Ectodermal cell (in vitro differentiated cells): ENCODE data around the gene UNKL.

Experiments
- H3K27ac ChIP-seq: 2 replicates; pipeline ENCODE4 v1.7.0; 2013; ENCODE audit warnings: mild to moderate bottlenecking, low read depth, low read length; ENCODE audit not compliant: insufficient read depth, poor library complexity, severe bottlenecking
- H3K27me3 ChIP-seq: 2 replicates; pipeline ENCODE4 v1.7.0; 2013; ENCODE audit warnings: mild to moderate bottlenecking, low read length; ENCODE audit not compliant: insufficient read depth, control insufficient read depth, poor library complexity, severe bottlenecking
- H3K36me3 ChIP-seq: one replicate; pipeline ENCODE4 v1.7.0; 2013; ENCODE audit warnings: low read length; ENCODE audit not compliant: control insufficient read depth, insufficient read depth
- H3K4me1 ChIP-seq: one replicate; pipeline ENCODE4 v1.7.0; 2013; ENCODE audit warnings: low read length; ENCODE audit not compliant: control insufficient read depth, insufficient read depth
- H3K4me3 ChIP-seq: 2 replicates; pipeline ENCODE4 v1.7.0; 2013; ENCODE audit warnings: low read depth, low read length, control low read depth; ENCODE audit not compliant: insufficient read depth
- H3K9me3 ChIP-seq: 2 replicates; pipeline ENCODE4 v1.7.0; 2013; ENCODE audit warnings: mild to moderate bottlenecking, low read length, moderate library complexity; ENCODE audit not compliant: control insufficient read depth
- WGBS, 2 experiments: methylation state at CpG; one replicate each; pipeline ENCODE4 v1.1.7; 2013; ENCODE audit warnings: missing lambda C conversion rate in 2 of 2; 5-methylcytosine and 5-hydroxymethylcytosine counted together

The UNKL gene

GRCh38 chr16:1366712-1367299 is 47.7 kb downstream of the UNKL start:
- H3K36me3 ChIP-seq, result peaks cover 13% of the 10 kb centered on the region
- H3K27me3 ChIP-seq, result no peaks in the 10 kb centered on the region
- no peak overlapping the region for H3K27ac ChIP-seq
- no peaks in the 10 kb centered on the region for H3K9me3 ChIP-seq
- WGBS, 2 experiments, result 93% methylated on average over 24 of the region's 24 CpGs
- no peaks in the 10 kb centered on the region for H3K4me1 ChIP-seq
- H3K4me3 ChIP-seq, result no peak overlapping the region

DNA sequence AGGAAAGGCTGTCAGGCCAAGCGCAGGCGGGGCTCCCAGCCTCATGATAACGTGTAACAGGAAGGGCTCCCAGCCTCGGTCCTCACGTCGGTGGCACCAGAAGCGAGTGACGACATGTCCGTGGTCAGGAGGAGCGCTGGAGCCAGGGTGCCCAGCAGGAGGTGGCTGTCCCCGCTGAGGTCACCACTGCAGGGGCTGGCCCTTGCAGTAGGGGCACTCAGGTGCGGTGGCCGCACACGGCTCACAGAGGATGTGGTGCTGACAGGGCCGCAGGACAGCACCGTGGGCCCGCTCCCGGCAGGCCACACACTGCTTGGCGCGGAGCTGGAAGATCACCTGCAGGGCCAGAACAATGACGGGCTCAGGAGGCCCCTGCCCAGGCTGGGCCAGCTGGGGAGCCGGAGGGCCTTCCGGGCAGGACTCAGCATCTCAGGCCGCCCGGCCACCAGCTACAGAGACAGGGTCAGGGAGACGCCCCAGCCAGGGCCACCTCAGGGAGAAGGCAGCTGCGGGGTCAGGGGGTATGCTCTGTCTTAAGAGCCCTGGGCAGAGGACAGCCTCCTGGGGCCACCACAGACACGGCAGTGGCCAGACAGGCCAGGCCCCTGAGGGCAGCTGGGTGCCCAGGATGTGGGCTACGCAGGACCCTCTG is 48.3 kb downstream of the UNKL start:
- no peak overlapping the region for H3K4me3 ChIP-seq
- peaks cover 13% of the 10 kb centered on the region for H3K36me3 ChIP-seq
- H3K27ac ChIP-seq, result no peak overlapping the region
- no peaks in the 10 kb centered on the region for H3K27me3 ChIP-seq
- WGBS, 2 experiments, result 91 to 92% methylated on average over 29 of the region's 29 CpGs
- H3K4me1 ChIP-seq, result no peaks in the 10 kb centered on the region
- H3K9me3 ChIP-seq, result no peaks in the 10 kb centered on the region

DNA sequence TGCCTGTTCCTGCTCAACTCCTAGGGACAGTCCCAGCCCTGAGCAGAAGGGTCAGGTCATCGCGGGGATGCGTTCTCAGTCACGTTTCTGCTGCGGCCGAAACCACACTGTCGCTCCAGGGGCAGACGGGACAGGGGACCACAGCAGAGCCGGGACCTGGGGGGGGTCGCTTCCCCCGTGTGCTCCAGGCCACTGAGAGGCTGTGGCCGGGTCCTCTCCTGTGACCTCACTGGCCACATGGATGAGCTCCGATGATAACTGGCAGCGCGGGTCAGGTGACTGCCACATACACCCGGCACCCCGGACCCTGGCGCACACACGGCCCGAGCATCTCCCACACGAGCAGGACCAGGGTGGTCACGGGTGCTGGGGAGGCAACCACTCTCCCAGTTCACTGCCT is 50.0 kb downstream of the UNKL start:
- no peaks in the 10 kb centered on the region for H3K4me1 ChIP-seq
- H3K36me3 ChIP-seq, result peaks cover 13% of the 10 kb centered on the region
- H3K27me3 ChIP-seq, result no peaks in the 10 kb centered on the region
- WGBS, 2 experiments, result 92 to 95% methylated on average over 22 of the region's 22 CpGs
- no peak overlapping the region for H3K4me3 ChIP-seq
- no peaks in the 10 kb centered on the region for H3K9me3 ChIP-seq
- H3K27ac ChIP-seq, result no peak overlapping the region

DNA sequence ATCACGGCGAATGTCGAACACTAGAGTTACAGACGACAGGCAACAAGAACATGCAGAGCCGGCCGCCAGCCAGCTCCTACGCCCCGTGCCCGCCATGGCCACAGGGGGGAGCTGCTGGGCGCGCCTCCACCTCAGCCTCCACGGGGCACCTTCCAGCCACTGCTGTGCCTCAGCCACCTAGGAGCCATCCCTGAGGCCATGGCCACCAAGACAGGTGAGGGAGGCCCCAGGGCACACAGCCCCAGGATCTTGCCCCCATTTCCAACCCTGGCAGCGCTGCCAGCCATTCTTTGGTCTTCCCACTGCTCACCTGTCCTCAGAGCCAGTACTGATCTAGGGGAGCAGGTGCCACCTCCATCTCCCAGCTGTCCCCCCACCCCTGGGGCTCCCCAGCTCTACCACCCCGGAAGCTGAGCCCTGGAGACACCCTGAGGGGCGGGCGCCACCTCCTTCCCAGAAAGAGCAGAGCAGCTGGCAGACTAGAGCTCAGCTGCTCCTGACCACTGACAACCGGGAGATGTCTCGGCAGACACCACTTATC is 50.9 kb downstream of the UNKL start:
- peaks cover 13% of the 10 kb centered on the region for H3K36me3 ChIP-seq
- H3K4me1 ChIP-seq, result no peaks in the 10 kb centered on the region
- H3K9me3 ChIP-seq, result no peaks in the 10 kb centered on the region
- H3K27ac ChIP-seq, result no peak overlapping the region
- no peaks in the 10 kb centered on the region for H3K27me3 ChIP-seq
- no peak overlapping the region for H3K4me3 ChIP-seq
- WGBS, 2 experiments, result 65 to 66% methylated on average over 18 of the region's 18 CpGs

DNA sequence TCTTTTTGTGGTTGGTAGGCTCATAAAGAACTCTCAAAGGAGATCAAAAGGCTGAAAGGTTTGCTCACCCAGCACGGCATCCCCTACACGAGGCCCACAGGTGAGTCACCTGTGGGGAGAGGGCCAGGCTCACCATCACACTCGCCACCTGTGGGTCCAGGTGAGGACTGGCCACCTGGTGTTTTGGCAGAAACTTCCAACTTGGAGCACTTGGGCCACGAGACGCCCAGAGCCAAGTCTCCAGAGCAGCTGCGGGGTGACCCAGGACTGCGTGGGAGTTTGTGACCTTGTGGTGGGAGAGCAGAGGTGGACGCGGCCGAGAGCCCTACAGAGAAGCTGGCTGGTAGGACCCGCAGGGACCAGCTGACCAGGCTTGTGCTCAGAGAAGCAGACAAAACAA is 51.7 kb downstream of the UNKL start:
- no peaks in the 10 kb centered on the region for H3K27me3 ChIP-seq
- H3K36me3 ChIP-seq, result peaks cover 13% of the 10 kb centered on the region
- 96 to 97% methylated on average over 11 of the region's 11 CpGs for WGBS, 2 experiments
- no peak overlapping the region for H3K4me3 ChIP-seq
- no peak overlapping the region for H3K27ac ChIP-seq
- H3K4me1 ChIP-seq, result no peaks in the 10 kb centered on the region
- H3K9me3 ChIP-seq, result no peaks in the 10 kb centered on the region

DNA sequence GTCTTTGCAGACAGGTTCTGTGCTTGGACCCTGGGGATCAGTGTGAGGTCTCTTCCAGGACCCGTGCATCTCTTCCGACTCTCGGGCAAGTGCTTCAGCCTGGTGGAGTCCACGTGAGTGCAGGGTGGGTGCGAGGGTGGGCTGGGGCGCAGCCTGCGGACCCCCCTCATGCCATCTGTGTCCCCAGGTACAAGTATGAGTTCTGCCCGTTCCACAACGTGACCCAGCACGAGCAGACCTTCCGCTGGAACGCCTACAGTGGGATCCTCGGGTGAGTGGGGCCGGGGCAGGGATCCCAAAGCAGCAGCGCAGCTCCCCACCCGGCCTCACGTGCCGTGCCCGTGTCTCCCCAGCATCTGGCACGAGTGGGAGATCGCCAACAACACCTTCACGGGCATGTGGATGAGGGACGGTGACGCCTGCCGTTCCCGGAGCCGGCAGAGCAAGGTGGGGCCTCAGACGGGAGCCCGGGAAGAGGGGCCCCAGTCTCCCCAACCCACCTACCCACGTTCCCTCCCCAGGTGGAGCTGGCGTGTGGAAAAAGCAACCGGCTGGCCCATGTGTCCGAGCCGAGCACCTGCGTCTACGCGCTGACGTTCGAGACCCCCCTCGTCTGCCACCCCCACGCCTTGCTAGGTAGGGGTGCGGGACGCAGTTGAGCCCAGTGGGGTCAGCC is 52.7 kb downstream of the UNKL start:
- H3K9me3 ChIP-seq, result no peaks in the 10 kb centered on the region
- H3K27ac ChIP-seq, result no peak overlapping the region
- peaks cover 13% of the 10 kb centered on the region for H3K36me3 ChIP-seq
- 96 to 97% methylated on average over 43 of the region's 43 CpGs for WGBS, 2 experiments
- H3K4me3 ChIP-seq, result no peak overlapping the region
- no peaks in the 10 kb centered on the region for H3K27me3 ChIP-seq
- no peaks in the 10 kb centered on the region for H3K4me1 ChIP-seq

DNA sequence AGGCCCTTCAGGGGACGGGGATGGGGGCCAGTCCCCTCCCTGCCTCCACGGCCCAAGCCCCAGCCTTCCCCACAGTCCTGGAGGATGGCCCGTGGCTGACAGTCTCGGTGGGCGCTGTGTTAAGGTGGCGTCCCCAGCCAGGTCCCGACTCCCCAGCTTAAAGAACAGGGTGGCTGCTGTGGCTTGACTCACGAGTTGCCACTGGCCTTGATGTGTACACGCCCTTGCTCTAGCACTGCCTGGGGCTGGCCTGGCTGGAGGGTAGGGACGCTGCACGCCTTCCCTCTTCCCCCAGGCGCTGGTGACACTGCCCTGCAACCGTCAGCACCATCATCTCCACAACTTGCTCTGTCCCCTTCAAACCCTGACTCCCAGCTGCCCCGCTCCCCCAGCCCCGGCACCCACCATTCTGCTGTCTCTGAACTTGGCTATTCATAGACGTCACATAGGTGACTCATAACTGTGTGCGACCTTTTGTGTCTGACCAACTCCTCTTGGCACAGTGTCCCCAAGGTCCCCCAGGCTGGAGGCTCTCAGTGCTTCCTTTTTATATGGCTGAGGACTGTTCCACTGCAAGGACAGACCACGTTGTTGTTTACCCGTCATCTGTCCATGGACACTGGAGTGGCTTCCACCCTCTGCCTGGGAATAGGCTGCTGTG is 56.5 kb downstream of the UNKL start:
- Histone ChIP-seq H3K4me3 (no peak overlapping the region), H3K9me3 (no peaks in the 10 kb centered on the region), H3K27me3 (no peaks in the 10 kb centered on the region), H3K4me1 (no peaks in the 10 kb centered on the region), H3K27ac (no peak overlapping the region), H3K36me3 (peaks cover 9% of the 10 kb centered on the region)
- WGBS, 2 experiments, result 91% methylated on average over 19 of the region's 19 CpGs

GRCh38 chr16:1356061-1356900 is 58.2 kb downstream of the UNKL start:
- Histone ChIP-seq H3K4me3 (no peak overlapping the region), H3K27ac (no peak overlapping the region), H3K9me3 (no peaks in the 10 kb centered on the region)

DNA sequence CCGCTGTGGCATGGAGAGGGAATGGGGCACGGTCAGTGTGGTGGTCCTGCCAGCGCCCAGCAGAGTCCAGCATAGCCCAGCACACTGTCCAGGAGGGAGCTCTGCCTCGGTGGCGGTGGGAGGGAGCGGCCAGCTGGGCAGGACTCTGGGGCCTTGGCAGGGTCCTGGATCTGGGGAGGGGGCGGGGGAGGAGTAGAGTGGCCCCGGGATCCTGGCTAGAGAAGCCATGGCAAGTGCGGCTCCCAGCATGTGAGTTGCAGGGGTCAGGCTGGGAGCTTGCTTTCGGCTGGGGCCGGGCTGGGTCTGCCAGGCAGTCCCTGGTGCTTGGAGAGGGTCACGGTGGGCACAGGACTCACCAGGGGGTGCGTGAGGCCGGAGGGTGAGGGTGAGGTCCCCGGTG is 58.9 kb downstream of the UNKL start:
- Histone ChIP-seq H3K4me1 (peaks cover 3% of the 10 kb centered on the region), H3K27ac (no peak overlapping the region), H3K9me3 (no peaks in the 10 kb centered on the region), H3K27me3 (no peaks in the 10 kb centered on the region), H3K36me3 (no peaks in the 10 kb centered on the region), H3K4me3 (no peak overlapping the region)
- WGBS, 2 experiments, result 92% methylated on average over 15 of the region's 15 CpGs

More at GRCh38 chr16:1356061-1356900, 58.2 kb downstream of the UNKL start:
- Histone ChIP-seq H3K27me3 (no peaks in the 10 kb centered on the region), H3K36me3 (no peaks in the 10 kb centered on the region), H3K4me1 (no peaks in the 10 kb centered on the region)
- 89% methylated on average over 33 of the region's 33 CpGs for WGBS, 2 experiments
